ENCODE measurements around the gene AHCYL2.

Gene AHCYL2

DNA sequence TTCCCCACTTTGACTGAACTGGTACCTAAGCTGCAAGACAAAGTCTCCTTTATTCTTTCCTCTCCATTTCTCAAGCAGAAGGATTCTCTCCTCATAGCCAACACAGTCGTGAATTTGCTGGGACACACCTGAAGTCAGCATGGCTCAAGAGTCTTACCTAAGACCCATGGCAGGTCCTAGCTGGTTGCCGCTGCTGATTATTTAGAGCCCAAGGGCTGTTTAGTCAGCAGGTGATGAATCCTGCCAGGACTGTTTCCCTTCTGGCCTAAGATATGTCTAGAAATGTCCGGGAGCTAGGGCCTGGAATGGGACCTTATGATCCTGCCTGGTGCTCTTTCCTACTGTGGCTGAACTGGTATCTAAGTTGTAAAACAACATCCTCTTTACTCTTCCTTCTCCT, 82.8 kb downstream of the AHCYL2 start:
- no peak for TF ChIP-seq POLR2A (IDR thresholded peaks at IDR 0.05; ENCODE audit: low read depth, low read length)
- TF ChIP-seq POLR2AphosphoS5 (IDR thresholded peaks at IDR 0.05; ENCODE audit: low read depth, low read length): no peak
- TF ChIP-seq TAF1 (IDR thresholded peaks at IDR 0.05; ENCODE audit: borderline replicate concordance, low read depth, low read length): no peak
- FAIRE-seq: no peak
- no peak for DNase-seq (ENCODE audit: insufficient read length)

DNA sequence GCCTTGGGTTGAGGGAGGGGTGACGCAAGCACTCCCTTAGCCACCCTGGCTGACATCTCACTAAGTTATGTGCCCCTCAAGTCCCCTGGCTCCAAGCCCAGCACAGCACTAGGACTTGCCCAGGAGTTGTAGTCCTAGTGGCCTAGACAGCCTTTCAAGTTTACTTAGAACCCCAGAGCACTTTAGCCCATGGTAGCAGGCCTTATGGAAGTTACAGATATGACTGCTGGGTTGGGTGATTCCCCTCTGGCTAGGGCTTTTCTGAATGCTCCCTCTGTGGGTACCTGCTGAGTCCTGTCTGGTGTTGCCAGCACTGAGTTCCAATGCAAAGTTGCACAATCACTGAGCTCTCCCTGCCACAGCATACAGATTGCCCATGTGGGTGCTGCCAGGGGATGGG, 83.2 kb downstream of the AHCYL2 start:
- DNase-seq (ENCODE audit: insufficient read length): no peak
- TF ChIP-seq POLR2A (IDR thresholded peaks at IDR 0.05; ENCODE audit: low read depth, low read length) (no peak), POLR2AphosphoS5 (IDR thresholded peaks at IDR 0.05; ENCODE audit: low read depth, low read length) (no peak), TAF1 (IDR thresholded peaks at IDR 0.05; ENCODE audit: borderline replicate concordance, low read depth, low read length) (no peak)
- FAIRE-seq: no peak

GRCh38 chr7:129311429-129311828, 86.6 kb downstream of the AHCYL2 start:
- no peak for FAIRE-seq
- no peak for DNase-seq (ENCODE audit: insufficient read length)
- TF ChIP-seq POLR2AphosphoS5 (IDR thresholded peaks at IDR 0.05; ENCODE audit: low read depth, low read length) (no peak), POLR2A (IDR thresholded peaks at IDR 0.05; ENCODE audit: low read depth, low read length) (no peak)

GRCh38 chr7:129313282-129313681, 88.5 kb downstream of the AHCYL2 start:
- TF ChIP-seq TAF1 (IDR thresholded peaks at IDR 0.05; ENCODE audit: borderline replicate concordance, low read depth, low read length) (no peak), POLR2A (IDR thresholded peaks at IDR 0.05; ENCODE audit: low read depth, low read length) (no peak), POLR2AphosphoS5 (IDR thresholded peaks at IDR 0.05; ENCODE audit: low read depth, low read length) (no peak)
- no peak for DNase-seq (ENCODE audit: insufficient read length)
- no peak for FAIRE-seq

DNA sequence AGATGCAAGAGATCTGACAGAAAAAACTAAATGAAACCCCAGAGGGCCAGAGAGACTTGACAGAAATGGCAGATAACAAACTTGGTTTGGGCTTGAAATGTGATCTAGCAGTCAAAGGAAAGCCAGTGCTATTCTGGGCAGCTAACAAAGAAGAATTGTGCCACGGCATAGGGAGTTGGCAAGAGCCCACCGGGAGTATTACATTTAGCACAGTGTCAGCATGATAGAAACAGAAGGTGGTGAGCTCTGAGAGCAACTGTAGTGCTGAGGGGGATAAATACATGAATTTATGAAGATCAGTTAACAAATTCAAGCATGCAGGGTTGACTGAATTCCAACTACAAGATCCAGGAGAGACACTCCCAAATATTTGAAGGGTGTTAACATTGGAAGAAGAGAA, 91.1 kb downstream of the AHCYL2 start:
- DNase-seq (ENCODE audit: insufficient read length): no peak
- TF ChIP-seq POLR2A (IDR thresholded peaks at IDR 0.05; ENCODE audit: low read depth, low read length): no peak
- no peak for TF ChIP-seq POLR2AphosphoS5 (IDR thresholded peaks at IDR 0.05; ENCODE audit: low read depth, low read length)
- no peak for TF ChIP-seq TAF1 (IDR thresholded peaks at IDR 0.05; ENCODE audit: borderline replicate concordance, low read depth, low read length)
- no peak for FAIRE-seq

DNA sequence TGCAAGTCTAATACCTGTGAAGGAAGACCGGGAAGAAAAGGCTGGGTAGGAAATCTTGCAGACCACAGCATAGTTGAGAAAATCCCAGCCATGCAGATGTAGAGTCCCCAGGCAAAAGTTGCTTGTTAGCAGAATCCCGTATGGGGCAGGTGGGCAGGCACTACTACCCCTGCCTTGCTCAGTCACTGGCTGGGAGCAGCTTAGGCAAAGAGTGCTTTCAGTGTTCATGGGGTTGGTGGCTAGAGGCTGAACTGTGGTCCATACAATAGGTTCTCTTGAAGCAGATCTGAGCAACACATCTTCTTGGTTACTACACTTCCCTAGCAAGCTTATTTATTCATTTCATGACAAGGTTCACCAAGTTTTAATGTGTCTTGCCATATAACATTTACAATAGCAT, 92.6 kb downstream of the AHCYL2 start:
- FAIRE-seq (no peak), DNase-seq (ENCODE audit: insufficient read length) (no peak)
- no peak for TF ChIP-seq POLR2AphosphoS5 (IDR thresholded peaks at IDR 0.05; ENCODE audit: low read depth, low read length)
- TF ChIP-seq TAF1 (IDR thresholded peaks at IDR 0.05; ENCODE audit: borderline replicate concordance, low read depth, low read length): no peak
- no peak for TF ChIP-seq POLR2A (IDR thresholded peaks at IDR 0.05; ENCODE audit: low read depth, low read length)

DNA sequence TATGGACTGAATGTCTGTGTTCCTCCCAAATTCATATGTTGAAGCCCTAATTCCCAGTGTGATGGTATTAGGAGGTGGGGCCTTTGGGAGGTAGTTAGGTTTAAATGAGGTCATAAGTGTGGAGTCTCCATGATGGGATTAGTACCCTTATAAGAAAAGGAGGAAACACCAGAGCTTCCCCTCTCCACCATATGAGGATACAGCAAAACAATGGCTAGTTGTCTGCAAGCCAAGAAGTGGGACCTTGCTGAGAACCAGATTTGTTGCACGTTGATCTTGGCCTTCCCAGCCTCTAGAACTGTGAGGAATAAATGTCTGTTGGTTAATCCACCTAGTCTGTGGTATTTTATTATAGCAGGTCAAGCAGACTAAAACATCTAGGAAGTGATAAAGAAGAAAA, 102.2 kb downstream of the AHCYL2 start:
- no peak for FAIRE-seq
- DNase-seq (ENCODE audit: insufficient read length): no peak
- no peak for TF ChIP-seq POLR2AphosphoS5 (IDR thresholded peaks at IDR 0.05; ENCODE audit: low read depth, low read length)
- TF ChIP-seq POLR2A (IDR thresholded peaks at IDR 0.05; ENCODE audit: low read depth, low read length): no peak
- no peak for TF ChIP-seq TAF1 (IDR thresholded peaks at IDR 0.05; ENCODE audit: borderline replicate concordance, low read depth, low read length)

- no peak for DNase-seq (ENCODE audit: insufficient read length)
- TF ChIP-seq POLR2A (IDR thresholded peaks at IDR 0.05; ENCODE audit: low read depth, low read length) (no peak), TAF1 (IDR thresholded peaks at IDR 0.05; ENCODE audit: borderline replicate concordance, low read depth, low read length) (no peak), POLR2AphosphoS5 (IDR thresholded peaks at IDR 0.05; ENCODE audit: low read depth, low read length) (no peak)
- FAIRE-seq: no peak
These were observed 107.6 kb downstream of the AHCYL2 start for GRCh38 chr7:129332254-129333035.

DNA sequence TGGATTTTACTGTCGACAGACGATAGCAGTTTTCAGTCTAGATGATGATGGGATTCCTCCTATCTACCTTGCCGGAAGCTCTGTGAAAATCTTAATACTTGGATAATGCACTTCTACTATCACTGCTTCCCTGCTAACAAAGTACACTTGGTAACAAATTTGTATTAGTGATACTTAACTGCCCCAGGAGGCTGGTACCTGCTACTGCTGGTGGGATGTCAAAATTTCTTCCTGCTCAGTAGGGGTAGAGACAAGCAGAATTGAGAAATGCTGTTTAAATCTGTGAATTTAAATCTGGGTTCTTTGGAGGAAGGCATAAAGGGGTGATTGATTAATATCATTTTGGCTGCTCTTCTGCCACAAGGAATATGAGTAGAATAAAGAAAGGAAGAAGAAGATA, 109.6 kb downstream of the AHCYL2 start:
- TF ChIP-seq TAF1 (IDR thresholded peaks at IDR 0.05; ENCODE audit: borderline replicate concordance, low read depth, low read length) (no peak), POLR2A (IDR thresholded peaks at IDR 0.05; ENCODE audit: low read depth, low read length) (no peak), POLR2AphosphoS5 (IDR thresholded peaks at IDR 0.05; ENCODE audit: low read depth, low read length) (no peak)
- DNase-seq (ENCODE audit: insufficient read length) (no peak), FAIRE-seq (no peak)

GRCh38 chr7:129338450-129338849, 113.6 kb downstream of the AHCYL2 start:
- FAIRE-seq (no peak), DNase-seq (ENCODE audit: insufficient read length) (no peak)
- TF ChIP-seq TAF1 (IDR thresholded peaks at IDR 0.05; ENCODE audit: borderline replicate concordance, low read depth, low read length) (no peak), POLR2AphosphoS5 (IDR thresholded peaks at IDR 0.05; ENCODE audit: low read depth, low read length) (no peak), POLR2A (IDR thresholded peaks at IDR 0.05; ENCODE audit: low read depth, low read length) (no peak)

GRCh38 chr7:129341212-129341611, 116.4 kb downstream of the AHCYL2 start:
- TF ChIP-seq TAF1 (IDR thresholded peaks at IDR 0.05; ENCODE audit: borderline replicate concordance, low read depth, low read length) (no peak), POLR2A (IDR thresholded peaks at IDR 0.05; ENCODE audit: low read depth, low read length) (no peak), POLR2AphosphoS5 (IDR thresholded peaks at IDR 0.05; ENCODE audit: low read depth, low read length) (no peak)
- DNase-seq (ENCODE audit: insufficient read length) (no peak), FAIRE-seq (no peak)
